ENCODE results near the gene BID. TPM values are rescaled to one million over a fixed set of nuclear protein-coding genes. Genes with fewer than 3 reads are reported as not detected.

The BID gene
- total RNA-seq, 2 experiments from 2014 or later = 19.6 to 22.0 TPM

- Mint-ChIP-seq H3K4me1 (peaks cover 50% of the 10 kb centered on the region), H3K36me3 (peaks cover 4% of the 10 kb centered on the region), H3K4me3 (peak overlapping the region; percentile 19), H3K27ac (peak overlapping the region; percentile 57), H3K27me3 (no peaks in the 10 kb centered on the region), H3K9me3 (peaks cover 1% of the 10 kb centered on the region)
- DNase-seq = peak; percentile 80
Measured at GRCh38 chr22:17781319-17782031, 7.2 kb upstream of the BID start.

GRCh38 chr22:17780741-17781318, 6.6 kb upstream of the BID start:
- Mint-ChIP-seq H3K36me3 (peaks cover 4% of the 10 kb centered on the region), H3K27me3 (no peaks in the 10 kb centered on the region), H3K4me3 (no peak overlapping the region), H3K27ac (peak overlapping the region; percentile 57), H3K9me3 (peaks cover 1% of the 10 kb centered on the region), H3K4me1 (peaks cover 54% of the 10 kb centered on the region)
- no peak for DNase-seq

GRCh38 chr22:17780116-17780740, 6.0 kb upstream of the BID start:
- Mint-ChIP-seq H3K4me1 (peaks cover 59% of the 10 kb centered on the region), H3K27me3 (no peaks in the 10 kb centered on the region), H3K9me3 (peaks cover 1% of the 10 kb centered on the region), H3K36me3 (peaks cover 4% of the 10 kb centered on the region), H3K27ac (peak overlapping the region; percentile 58), H3K4me3 (no peak overlapping the region)
- DNase-seq = peak; percentile 38

- no peaks in the 10 kb centered on the region for H3K27me3 Mint-ChIP-seq
- peak overlapping the region; percentile 32 for H3K4me3 Mint-ChIP-seq
- peak; percentile 47 for DNase-seq
- peaks cover 64% of the 10 kb centered on the region for H3K4me1 Mint-ChIP-seq
- peaks cover 1% of the 10 kb centered on the region for H3K9me3 Mint-ChIP-seq
- peaks cover 4% of the 10 kb centered on the region for H3K36me3 Mint-ChIP-seq
- peak overlapping the region; percentile 58 for H3K27ac Mint-ChIP-seq
Measured at GRCh38 chr22:17779286-17780115, 5.2 kb upstream of the BID start.

GRCh38 chr22:17778412-17778976, 4.2 kb upstream of the BID start:
- Mint-ChIP-seq H3K4me3 (peak overlapping the region; percentile 88), H3K9me3 (peaks cover 1% of the 10 kb centered on the region), H3K27me3 (no peaks in the 10 kb centered on the region), H3K4me1 (peaks cover 65% of the 10 kb centered on the region), H3K27ac (no peak overlapping the region), H3K36me3 (peaks cover 4% of the 10 kb centered on the region)
- no peak for DNase-seq

GRCh38 chr22:17777717-17778044, 3.4 kb upstream of the BID start:
- DNase-seq = no peak
- H3K27me3 Mint-ChIP-seq = no peaks in the 10 kb centered on the region
- peaks cover 72% of the 10 kb centered on the region for H3K4me1 Mint-ChIP-seq
- peak overlapping the region; percentile 88 for H3K4me3 Mint-ChIP-seq
- H3K9me3 Mint-ChIP-seq = peaks cover 1% of the 10 kb centered on the region
- H3K36me3 Mint-ChIP-seq = peaks cover 7% of the 10 kb centered on the region
- H3K27ac Mint-ChIP-seq = peak overlapping the region; percentile 99

GRCh38 chr22:17777005-17777716, 2.9 kb upstream of the BID start:
- peak overlapping the region; percentile 88 for H3K4me3 Mint-ChIP-seq

GRCh38 chr22:17775781-17776465, 1.7 kb upstream of the BID start:
- DNase-seq = no peak
- Mint-ChIP-seq H3K4me1 (peaks cover 77% of the 10 kb centered on the region), H3K27ac (peak overlapping the region; percentile 19), H3K4me3 (peak overlapping the region; percentile 9), H3K27me3 (no peaks in the 10 kb centered on the region), H3K9me3 (peaks cover 1% of the 10 kb centered on the region), H3K36me3 (peaks cover 7% of the 10 kb centered on the region)

More at GRCh38 chr22:17777005-17777716, 2.9 kb upstream of the BID start:
- no peaks in the 10 kb centered on the region for H3K27me3 Mint-ChIP-seq
- H3K27ac Mint-ChIP-seq = peak overlapping the region; percentile 99
- H3K4me1 Mint-ChIP-seq = peaks cover 74% of the 10 kb centered on the region
- DNase-seq = peak; percentile 76
- H3K9me3 Mint-ChIP-seq = peaks cover 1% of the 10 kb centered on the region
- peaks cover 7% of the 10 kb centered on the region for H3K36me3 Mint-ChIP-seq

- Mint-ChIP-seq H3K4me1 (peaks cover 72% of the 10 kb centered on the region), H3K27ac (peak overlapping the region; percentile 19), H3K27me3 (no peaks in the 10 kb centered on the region), H3K4me3 (peak overlapping the region; percentile 42), H3K36me3 (peaks cover 7% of the 10 kb centered on the region), H3K9me3 (peaks cover 1% of the 10 kb centered on the region)
- DNase-seq = no peak
Measured at GRCh38 chr22:17774926-17775685, 837 bp upstream of the BID start.

GRCh38 chr22:17773606-17774205, 563 bp downstream of the BID start:
- peak overlapping the region; percentile 84 for H3K4me3 Mint-ChIP-seq
- no peaks in the 10 kb centered on the region for H3K9me3 Mint-ChIP-seq
- peaks cover 62% of the 10 kb centered on the region for H3K4me1 Mint-ChIP-seq
- peak; percentile 85 for DNase-seq
- H3K36me3 Mint-ChIP-seq = peaks cover 3% of the 10 kb centered on the region
- H3K27ac Mint-ChIP-seq = peak overlapping the region; percentile 60
- no peaks in the 10 kb centered on the region for H3K27me3 Mint-ChIP-seq

GRCh38 chr22:17772958-17773605, 1.2 kb downstream of the BID start:
- H3K36me3 Mint-ChIP-seq = peaks cover 3% of the 10 kb centered on the region
- H3K9me3 Mint-ChIP-seq = no peaks in the 10 kb centered on the region
- no peak for DNase-seq
- H3K27me3 Mint-ChIP-seq = no peaks in the 10 kb centered on the region
- peaks cover 62% of the 10 kb centered on the region for H3K4me1 Mint-ChIP-seq
- H3K27ac Mint-ChIP-seq = peak overlapping the region; percentile 60
- peak overlapping the region; percentile 84 for H3K4me3 Mint-ChIP-seq

GRCh38 chr22:17772249-17772957, 1.9 kb downstream of the BID start:
- H3K36me3 Mint-ChIP-seq = peaks cover 3% of the 10 kb centered on the region

More at GRCh38 chr22:17772249-17772957, 1.9 kb downstream of the BID start:
- Mint-ChIP-seq H3K4me1 (peaks cover 62% of the 10 kb centered on the region), H3K27me3 (no peaks in the 10 kb centered on the region), H3K4me3 (peak overlapping the region; percentile 84), H3K9me3 (no peaks in the 10 kb centered on the region), H3K27ac (no peak overlapping the region)
- no peak for DNase-seq
